Stimulated activated CD4-positive, alpha-beta T cell treated with anti-CD3 and anti-CD28 coated beads, Interleukin-2, amount 100 ng/mL, for 48 hours (primary cell): ENCODE measurements around the gene ELAVL1.
"Not testable (repeated sequence)": the region's sequence is repeated elsewhere in the genome, so short reads cannot be mapped to it uniquely, and the experiment has no call there.

ENCODE experiments used
- DNase-seq, 2 donors: peaks; one replicate each; pipeline ENCODE4 v3.0.0-alpha.2; 2020

The ELAVL1 gene

GRCh38 chr19:7920519-7921301 lies 84.7 kb downstream of the ELAVL1 start:
- peak; percentile 99 to 100 for DNase-seq

GRCh38 chr19:7919610-7920518 lies 85.6 kb downstream of the ELAVL1 start, which contains the start of gene SNAPC2:
Gene SNAPC2 (plus strand): TSS chr19:7920338. CDS start chr19:7920367, 29 bp downstream.
- peak; percentile 95 to 97 for DNase-seq

GRCh38 chr19:7918615-7919421 lies 86.6 kb downstream of the ELAVL1 start:
- no peak for DNase-seq

GRCh38 chr19:7918062-7918614 lies 87.3 kb downstream of the ELAVL1 start:
- DNase-seq: not testable (repeated sequence)

GRCh38 chr19:7917267-7918061 lies 88.0 kb downstream of the ELAVL1 start:
- peak in 1 of 2 donors; percentile 53 for DNase-seq

- DNase-seq: no peak
Observed at GRCh38 chr19:7916955-7917266, 88.5 kb downstream of the ELAVL1 start.

- DNase-seq: peak; percentile 45 to 56
Observed at GRCh38 chr19:7916103-7916954, 89.1 kb downstream of the ELAVL1 start.

GRCh38 chr19:7915250-7916102 lies 90.0 kb downstream of the ELAVL1 start:
- DNase-seq: no peak

- no peak for DNase-seq
Observed at GRCh38 chr19:7914598-7915045, 90.8 kb downstream of the ELAVL1 start, which contains the start of gene TGFBR3L. Gene TGFBR3L (plus strand): TSS chr19:7914830.

GRCh38 chr19:7914099-7914498 lies 91.3 kb downstream of the ELAVL1 start:
- no peak for DNase-seq

GRCh38 chr19:7913652-7914051 lies 91.8 kb downstream of the ELAVL1 start:
- DNase-seq: no peak

- DNase-seq: no peak
Observed at GRCh38 chr19:7912697-7913564, 92.5 kb downstream of the ELAVL1 start.

- DNase-seq: no peak
Observed at GRCh38 chr19:7912144-7912696, 93.2 kb downstream of the ELAVL1 start.

- no peak for DNase-seq
Observed at GRCh38 chr19:7911508-7912143, 93.8 kb downstream of the ELAVL1 start.

GRCh38 chr19:7910321-7911161 lies 94.9 kb downstream of the ELAVL1 start:
- no peak for DNase-seq

GRCh38 chr19:7909471-7910067 lies 95.9 kb downstream of the ELAVL1 start:
- no peak for DNase-seq
